Stimulated activated CD8-positive, alpha-beta memory T cell treated with anti-CD3 and anti-CD28 coated beads, Interleukin-4, amount 100 ng/mL, for 4 hours (primary cell): ENCODE measurements around the gene FRMPD3.
"Not testable (repeated sequence)": the region's sequence is repeated elsewhere in the genome, so short reads cannot be mapped to it uniquely, and the experiment has no call there.

Experiments used
- DNase-seq, 2 donors: peaks; one replicate each; pipeline ENCODE4 v3.0.0-alpha.2; 2020; ENCODE audit warnings: low read depth in 2 of 2, low spot score in 1 of 2

FRMPD3 gene

GRCh38 chrX:107448998-107449835 lies at the start of gene FRMPD3:
Gene FRMPD3, plus strand, starts transcription at chrX:107449652. Its CDS starts 76,937 bp downstream, at chrX:107526589.
- no peak for DNase-seq

GRCh38 chrX:107420571-107420970 lies 28.9 kb upstream of the FRMPD3 start:
- DNase-seq: no peak

GRCh38 chrX:107421337-107421861 lies 28.1 kb upstream of the FRMPD3 start:
- no peak for DNase-seq

GRCh38 chrX:107429090-107429489 lies 20.4 kb upstream of the FRMPD3 start:
- no peak for DNase-seq

GRCh38 chrX:107440187-107440586 lies 9.3 kb upstream of the FRMPD3 start:
- DNase-seq: no peak

- no peak for DNase-seq
Observed at GRCh38 chrX:107440692-107441091, 8.8 kb upstream of the FRMPD3 start.

GRCh38 chrX:107442914-107443527 lies 6.4 kb upstream of the FRMPD3 start:
- no peak for DNase-seq

- DNase-seq: no peak
Observed at GRCh38 chrX:107445146-107445545, 4.3 kb upstream of the FRMPD3 start.

- no peak for DNase-seq
Observed at GRCh38 chrX:107445631-107446030, 3.8 kb upstream of the FRMPD3 start.

- DNase-seq: no peak
Observed at GRCh38 chrX:107447642-107448041, 1.8 kb upstream of the FRMPD3 start.

GRCh38 chrX:107448625-107448997 lies 841 bp upstream of the FRMPD3 start:
- DNase-seq: no peak

GRCh38 chrX:107450823-107451509 lies 1.5 kb downstream of the FRMPD3 start:
- DNase-seq: peak in 1 of 2 donors; percentile 16

- no peak for DNase-seq
Observed at GRCh38 chrX:107451731-107452130, 2.3 kb downstream of the FRMPD3 start.

- DNase-seq: no peak
Observed at GRCh38 chrX:107452581-107452980, 3.1 kb downstream of the FRMPD3 start.

GRCh38 chrX:107454302-107454701 lies 4.8 kb downstream of the FRMPD3 start:
- DNase-seq: peak in 1 of 2 donors; percentile 12

- DNase-seq: no peak
Observed at GRCh38 chrX:107457289-107457688, 7.8 kb downstream of the FRMPD3 start.

- DNase-seq: no peak
Observed at GRCh38 chrX:107465932-107466620, 16.6 kb downstream of the FRMPD3 start.

- DNase-seq: no peak
Observed at GRCh38 chrX:107467271-107467670, 17.8 kb downstream of the FRMPD3 start.

- DNase-seq: no peak
Observed at GRCh38 chrX:107470198-107470597, 20.7 kb downstream of the FRMPD3 start.

GRCh38 chrX:107470971-107471370 lies 21.5 kb downstream of the FRMPD3 start:
- no peak for DNase-seq

GRCh38 chrX:107471420-107471819 lies 22.0 kb downstream of the FRMPD3 start:
- DNase-seq: not testable (repeated sequence)
